Cardiac muscle cell (in vitro differentiated cells and primary cell): ENCODE data around the gene ARID5B. TPM values are rescaled to one million over a fixed set of nuclear protein-coding genes. Genes with fewer than 3 reads are reported as not detected.

Source experiments
- DNase-seq, 2 donors: peaks; one replicate each; pipeline versions ENCODE4 v3.0.0 to v3.0.0-alpha.2; 2010 to 2017; ENCODE audit warnings: low read depth in 1 of 2, low spot score in 1 of 2
- H3K27ac ChIP-seq: fragments of 200-600 bp; sonication (generic); 2 replicates; pipeline ENCODE4 v1.5.1; 2016
- H3K27me3 ChIP-seq: fragments of 200-600 bp; sonication (generic); 2 replicates; pipeline ENCODE4 v1.6.0; 2016; ENCODE audit warnings: control low read depth
- H3K36me3 ChIP-seq: fragments of 200-600 bp; sonication (generic); 2 replicates; pipeline ENCODE4 v1.5.1; 2016; ENCODE audit warnings: control low read depth
- H3K4me1 ChIP-seq: fragments of 200-600 bp; sonication (generic); 2 replicates; pipeline ENCODE4 v1.8.1; 2017; ENCODE audit warnings: low read depth, mild to moderate bottlenecking, mixed run types
- H3K4me3 ChIP-seq: fragments of 200-600 bp; sonication (generic); 2 replicates; pipeline ENCODE4 v1.5.1; 2016; ENCODE audit warnings: mild to moderate bottlenecking
- H3K9me3 ChIP-seq: fragments of 200-600 bp; sonication (generic); 2 replicates; pipeline ENCODE4 v1.5.1; 2017; ENCODE audit warnings: low read depth, mild to moderate bottlenecking, control low read depth
- CTCF ChIP-seq: IDR thresholded peaks from 2 replicates; pipeline ENCODE4 v1.5.1; 2012; ENCODE audit warnings: low read depth, mild to moderate bottlenecking, low read length
- polyA plus RNA-seq: library from polyadenylated mRNA; unstranded; fragments of >200 nt; fragmentation: Nextera tagmentation; extraction: Ambion mirVana; gene quantifications from 2 replicates; pipeline ENCODE4 v1.2.1, GENCODE V29; 2016
- total RNA-seq: library from RNA; depleted of rRNA; stranded (reverse); fragments of >200 nt; gene quantifications from 2 replicates; pipeline ENCODE4 v1.2.3, GENCODE V29; 2016

The ARID5B gene
- total and polyA plus RNA-seq, 2 experiments from 2014 or later: 4.9 to 7.8 TPM

GRCh38 chr10:61994405-61995219, 93.1 kb downstream of the ARID5B start:
- H3K4me1 ChIP-seq: no peaks in the 10 kb centered on the region
- no peaks in the 10 kb centered on the region for H3K36me3 ChIP-seq
- H3K4me3 ChIP-seq: no peak overlapping the region
- TF ChIP-seq CTCF: no peak
- H3K27me3 ChIP-seq: no peaks in the 10 kb centered on the region
- H3K27ac ChIP-seq: no peak overlapping the region
- H3K9me3 ChIP-seq: no peaks in the 10 kb centered on the region
- no peak for DNase-seq

GRCh38 chr10:61995220-61995503, 93.7 kb downstream of the ARID5B start:
- Histone ChIP-seq H3K27me3 (no peaks in the 10 kb centered on the region), H3K27ac (no peak overlapping the region), H3K9me3 (no peaks in the 10 kb centered on the region), H3K4me1 (no peaks in the 10 kb centered on the region), H3K4me3 (no peak overlapping the region), H3K36me3 (no peaks in the 10 kb centered on the region)
- no peak for TF ChIP-seq CTCF
- DNase-seq: no peak

GRCh38 chr10:61998937-61999336, 97.4 kb downstream of the ARID5B start:
- H3K36me3 ChIP-seq: no peaks in the 10 kb centered on the region
- no peak overlapping the region for H3K27ac ChIP-seq
- peaks cover 3% of the 10 kb centered on the region for H3K4me1 ChIP-seq
- TF ChIP-seq CTCF: no peak
- H3K9me3 ChIP-seq: no peaks in the 10 kb centered on the region
- no peaks in the 10 kb centered on the region for H3K27me3 ChIP-seq
- no peak overlapping the region for H3K4me3 ChIP-seq
- no peak for DNase-seq

GRCh38 chr10:62000037-62000603, 98.6 kb downstream of the ARID5B start:
- Histone ChIP-seq H3K9me3 (no peaks in the 10 kb centered on the region), H3K27ac (no peak overlapping the region), H3K27me3 (no peaks in the 10 kb centered on the region), H3K4me1 (peaks cover 15% of the 10 kb centered on the region), H3K36me3 (no peaks in the 10 kb centered on the region), H3K4me3 (no peak overlapping the region)
- TF ChIP-seq CTCF: no peak
- no peak for DNase-seq

- Histone ChIP-seq H3K36me3 (no peaks in the 10 kb centered on the region), H3K4me1 (peaks cover 15% of the 10 kb centered on the region), H3K27ac (no peak overlapping the region), H3K4me3 (no peak overlapping the region), H3K9me3 (no peaks in the 10 kb centered on the region), H3K27me3 (no peaks in the 10 kb centered on the region)
- DNase-seq: no peak
- TF ChIP-seq CTCF: no peak
These were observed 99.2 kb downstream of the ARID5B start for GRCh38 chr10:62000726-62001125.
